Subcutaneous adipose tissue (tissue), 4 donors: ENCODE measurements around the gene HIPK1. TPM values are rescaled to one million over a fixed set of nuclear protein-coding genes. Genes with fewer than 3 reads are reported as not detected.

ENCODE experiments used
- CTCF ChIP-seq: fragments of 450-650 bp; IDR thresholded peaks from one replicate; pipeline ENCODE4 v1.5.1; 2016; ENCODE audit warnings: low read depth, mild to moderate bottlenecking, control low read depth, antibody characterized with exemption, moderate library complexity
- total RNA-seq, 4 donors: library from RNA; depleted of rRNA; stranded (reverse); fragments of >200 nt; gene quantifications; one replicate each; pipeline ENCODE4 v1.1.0, GENCODE V29; 2016

Gene HIPK1
- total RNA-seq, 4 donors from 2014 or later, result 51.0 to 74.5 (median 53.3) TPM

- no peak for TF ChIP-seq CTCF
Measured at GRCh38 chr1:113937146-113937545, 8.0 kb downstream of the HIPK1 start.

GRCh38 chr1:113938192-113938591 is 9.1 kb downstream of the HIPK1 start:
- no peak for TF ChIP-seq CTCF

GRCh38 chr1:113940365-113941244 is 11.5 kb downstream of the HIPK1 start:
- no peak for TF ChIP-seq CTCF

GRCh38 chr1:113941245-113941559 is 12.1 kb downstream of the HIPK1 start:
- no peak for TF ChIP-seq CTCF

GRCh38 chr1:113942527-113942926 is 13.4 kb downstream of the HIPK1 start:
- TF ChIP-seq CTCF, result no peak

GRCh38 chr1:113943028-113943811 is 14.1 kb downstream of the HIPK1 start:
- TF ChIP-seq CTCF, result no peak

- no peak for TF ChIP-seq CTCF
Measured at GRCh38 chr1:113945329-113945728, 16.2 kb downstream of the HIPK1 start.
